Measurements from ENCODE around the gene ARG1.
"Not testable (repeated sequence)": the region's sequence is repeated elsewhere in the genome, so short reads cannot be mapped to it uniquely, and the experiment has no call there.

The ARG1 gene

GRCh38 chr6:131572686-131573415, at the start of gene ARG1:
Gene ARG1 (plus strand): TSS chr6:131573226. CDS start chr6:131573283, 57 bp downstream.
- DNase-seq, result no peak

DNA sequence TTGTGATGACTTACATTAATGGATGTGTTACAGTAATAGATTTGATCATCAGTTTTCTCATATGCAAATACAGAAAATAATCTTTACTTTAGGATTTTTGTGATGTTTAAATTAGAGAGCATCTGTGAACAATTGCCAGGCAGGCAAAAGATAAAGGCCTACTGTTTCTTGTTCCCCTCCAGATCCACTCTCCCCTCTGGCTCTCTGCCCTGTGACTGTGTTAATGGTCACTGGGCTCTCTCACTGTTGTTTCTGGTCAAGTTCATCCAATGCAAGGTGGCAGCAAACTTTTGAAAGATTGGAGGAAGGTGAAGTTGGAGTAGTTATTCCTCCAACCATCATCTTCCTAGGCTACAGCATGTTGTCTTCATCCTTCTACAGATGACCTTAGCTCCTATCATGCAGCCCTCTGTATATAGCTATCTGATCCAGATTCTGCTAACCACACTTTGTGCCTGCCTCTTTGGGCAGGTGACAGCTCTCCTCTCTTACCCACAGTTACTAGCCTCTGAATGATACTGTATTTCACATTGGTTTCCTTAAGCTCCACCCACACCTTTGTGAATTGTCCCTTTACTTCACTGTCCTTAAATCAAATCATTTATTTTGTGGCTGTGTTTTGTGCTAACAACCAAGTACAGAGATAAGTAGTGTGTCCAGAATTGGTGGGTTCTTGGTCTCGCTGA, 48.9 kb upstream of the ARG1 start:
- DNase-seq, result no peak

DNA sequence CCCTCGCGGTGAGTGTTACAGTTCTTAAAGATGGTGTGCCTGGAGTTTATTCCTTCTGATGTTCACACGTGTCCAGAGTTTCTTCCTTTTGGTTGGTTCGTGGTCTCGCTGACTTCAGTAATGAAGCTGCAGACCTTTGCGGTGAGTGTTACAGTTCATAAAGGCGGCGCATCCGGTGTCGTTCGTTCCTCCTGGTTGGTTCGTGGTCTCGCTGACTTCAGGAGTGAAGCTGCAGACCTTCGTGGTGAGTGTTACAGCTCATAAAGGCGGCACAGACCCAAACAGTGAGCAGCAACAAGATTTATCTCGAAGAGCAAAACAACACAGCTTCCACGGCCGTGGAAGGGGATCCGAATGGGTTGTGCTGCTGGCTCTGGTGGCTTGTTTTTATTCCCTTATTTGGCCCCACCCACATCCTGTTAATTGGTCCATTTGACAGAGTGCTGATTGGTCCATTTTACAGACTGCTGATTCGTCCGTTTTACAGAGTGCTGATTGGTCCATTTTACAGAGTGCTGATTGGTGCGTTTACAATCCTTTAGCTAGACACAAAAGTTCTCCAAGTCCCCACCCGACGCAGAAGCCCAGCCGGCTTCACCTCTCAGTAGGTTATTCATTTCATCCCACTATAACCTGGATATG, 48.2 kb upstream of the ARG1 start:
- DNase-seq, result no peak

- not testable (repeated sequence) for DNase-seq
Observed at GRCh38 chr6:131530936-131531335, 42.1 kb upstream of the ARG1 start.

- not testable (repeated sequence) for DNase-seq
Observed at GRCh38 chr6:131531681-131532080, 41.3 kb upstream of the ARG1 start.

- DNase-seq, result no peak
Observed at GRCh38 chr6:131532580-131533039, 40.4 kb upstream of the ARG1 start.

GRCh38 chr6:131538615-131539014, 34.4 kb upstream of the ARG1 start:
- DNase-seq, result not testable (repeated sequence)

DNA sequence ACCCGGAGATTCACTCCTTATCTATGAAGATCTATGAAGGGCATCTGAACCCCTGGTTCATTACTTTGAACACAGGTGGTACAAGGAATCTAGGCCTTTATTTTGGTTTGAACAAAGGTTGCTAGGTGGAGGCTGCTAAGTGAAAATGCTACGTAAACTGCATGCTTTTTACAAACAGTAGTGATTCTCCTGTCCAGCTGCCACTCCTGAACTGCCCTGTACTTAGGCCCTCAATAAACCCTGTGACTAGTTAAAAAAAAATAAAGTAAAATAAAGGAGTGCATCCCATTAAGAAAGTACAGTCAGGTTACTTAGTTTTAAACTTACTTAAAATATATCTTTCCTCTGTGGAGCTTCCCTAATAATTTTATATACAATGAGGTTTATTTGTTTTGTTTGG, 27.7 kb upstream of the ARG1 start:
- no peak for DNase-seq

GRCh38 chr6:131547488-131547887, 25.5 kb upstream of the ARG1 start:
- DNase-seq, result no peak

DNA sequence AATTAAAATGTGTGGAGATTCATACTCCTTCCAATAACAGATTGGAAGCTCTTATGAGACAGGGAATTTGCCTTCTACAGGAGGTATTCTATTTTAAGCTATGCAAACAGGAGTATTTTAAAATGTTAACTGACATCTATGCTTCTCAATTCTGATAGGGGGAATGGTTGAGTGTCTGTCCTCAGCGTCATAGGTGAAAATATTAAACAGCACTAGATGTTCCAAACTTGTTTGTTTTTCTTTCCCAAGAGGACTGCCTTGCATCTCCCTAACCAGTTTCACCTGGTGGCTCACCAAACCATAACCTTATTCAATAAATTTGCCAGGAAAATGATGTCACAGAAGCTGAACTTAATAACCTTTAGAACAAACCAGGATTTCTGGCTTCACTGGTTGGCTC, 24.6 kb upstream of the ARG1 start:
- no peak for DNase-seq

- DNase-seq, result no peak
Observed at GRCh38 chr6:131549811-131550210, 23.2 kb upstream of the ARG1 start.

DNA sequence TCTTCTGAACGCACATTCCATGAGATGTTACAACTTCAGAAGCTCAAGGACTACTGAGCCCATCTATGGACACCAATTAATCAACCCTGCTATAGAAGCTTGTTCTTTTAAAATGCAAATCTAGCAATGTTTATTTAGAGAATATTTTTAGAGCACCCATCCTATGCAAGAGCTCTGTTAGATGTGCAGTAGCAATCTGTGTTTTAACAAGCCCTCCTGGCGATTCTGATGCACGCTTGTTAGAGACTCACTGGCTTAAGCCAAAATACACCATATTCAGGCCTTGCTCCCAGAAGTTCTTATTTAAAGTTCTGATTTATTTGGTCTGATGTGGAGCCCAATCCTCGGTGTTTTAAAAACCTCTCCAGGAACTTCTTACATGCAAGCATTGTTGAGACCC, 21.1 kb upstream of the ARG1 start:
- DNase-seq, result no peak

DNA sequence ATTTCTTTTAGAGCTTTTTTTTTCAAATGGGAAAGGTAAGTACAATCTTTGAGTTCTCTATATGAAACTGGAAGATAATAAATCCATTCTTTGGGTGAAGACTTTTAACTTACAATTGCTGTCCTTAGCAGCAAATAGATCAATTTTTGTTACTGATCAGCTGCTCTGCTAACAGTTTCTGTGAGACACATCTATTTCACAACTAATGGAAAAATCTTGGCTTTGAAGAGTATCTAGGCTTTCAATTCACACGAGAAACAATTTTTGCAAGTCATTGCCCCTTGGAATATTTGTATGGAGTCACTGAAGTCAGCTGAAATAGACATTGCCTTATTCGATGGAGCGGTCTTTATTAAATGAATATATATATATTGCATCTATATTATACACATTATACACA, 20.5 kb upstream of the ARG1 start:
- no peak for DNase-seq

DNA sequence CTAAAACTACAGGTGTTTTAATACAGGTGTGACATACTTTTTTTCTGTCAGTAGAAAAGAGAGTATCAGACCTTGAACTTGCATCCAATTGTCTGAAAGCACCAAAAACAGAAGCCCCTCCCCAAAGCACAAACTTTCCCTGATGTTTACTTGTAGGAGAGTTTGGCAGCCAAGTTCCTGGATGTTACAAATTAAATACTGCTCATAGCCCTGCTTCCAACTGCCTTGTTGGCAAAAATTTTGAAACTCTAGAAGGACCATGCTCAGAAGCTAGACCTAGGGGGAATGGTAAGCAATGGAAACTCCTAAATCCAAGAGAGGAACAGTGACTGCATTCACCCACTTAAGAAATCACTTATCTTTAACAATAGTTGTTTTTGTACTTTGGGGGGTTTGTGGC, 17.0 kb upstream of the ARG1 start:
- no peak for DNase-seq

GRCh38 chr6:131558922-131559321, 14.1 kb upstream of the ARG1 start:
- no peak for DNase-seq

DNA sequence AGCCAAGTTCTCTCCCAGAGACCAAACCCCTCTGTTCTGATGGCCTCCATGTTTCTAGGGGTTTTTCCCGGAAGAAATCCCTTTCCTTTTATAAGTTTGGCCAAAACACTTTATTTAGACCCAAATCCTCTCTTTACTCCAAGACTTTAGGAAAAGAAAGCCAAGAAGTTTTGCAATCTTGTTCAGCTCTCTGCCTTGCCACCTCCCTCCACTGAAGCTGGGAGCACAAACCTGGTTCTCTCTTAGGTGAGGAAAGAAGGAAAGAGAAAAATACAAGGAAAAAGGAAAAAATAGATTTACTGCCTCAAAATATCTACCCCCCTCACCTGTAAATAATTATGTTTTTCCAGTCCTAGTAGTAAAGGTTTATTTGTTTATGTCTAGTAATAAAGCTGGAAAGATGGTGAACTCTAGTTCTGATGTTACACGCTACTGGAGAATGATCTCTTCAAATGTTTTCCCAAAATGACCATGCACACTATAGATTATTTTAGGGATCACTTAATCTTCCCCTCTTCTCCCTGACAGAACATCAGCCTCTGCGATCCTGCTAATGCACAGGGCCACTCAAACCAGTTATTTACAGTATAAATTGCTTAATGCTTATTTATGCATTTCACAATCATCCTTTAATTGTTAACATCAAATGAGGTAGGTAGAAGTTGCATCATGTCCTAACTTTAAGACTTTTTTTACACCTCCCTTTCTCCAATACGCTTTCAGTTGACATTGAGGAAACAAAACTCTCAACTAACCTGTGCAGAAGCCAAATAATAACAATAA, 10.9 kb upstream of the ARG1 start:
- no peak for DNase-seq

- DNase-seq, result no peak
Observed at GRCh38 chr6:131565056-131565455, 8.0 kb upstream of the ARG1 start.

DNA sequence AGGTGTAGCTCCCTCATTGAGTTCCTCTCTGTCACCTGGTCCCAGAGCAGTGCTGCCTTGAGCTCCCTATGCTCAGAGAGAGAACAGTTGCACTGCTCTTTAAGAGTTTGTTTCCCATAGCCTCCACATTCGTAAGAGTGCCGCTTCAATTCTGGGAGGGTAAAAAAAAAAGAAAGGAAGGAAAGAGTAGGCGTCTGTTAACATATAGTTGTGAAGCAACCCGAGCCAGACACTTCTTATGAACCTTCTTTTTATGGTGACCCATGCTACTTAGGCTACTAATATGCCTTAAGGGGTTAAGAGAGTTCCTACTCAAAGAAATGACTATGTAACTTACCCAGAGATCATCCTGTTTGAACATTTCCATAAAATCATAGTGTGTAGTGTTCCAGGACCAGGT, 4.3 kb upstream of the ARG1 start:
- no peak for DNase-seq

- no peak for DNase-seq
Observed at GRCh38 chr6:131574133-131574532, 1.1 kb downstream of the ARG1 start.

DNA sequence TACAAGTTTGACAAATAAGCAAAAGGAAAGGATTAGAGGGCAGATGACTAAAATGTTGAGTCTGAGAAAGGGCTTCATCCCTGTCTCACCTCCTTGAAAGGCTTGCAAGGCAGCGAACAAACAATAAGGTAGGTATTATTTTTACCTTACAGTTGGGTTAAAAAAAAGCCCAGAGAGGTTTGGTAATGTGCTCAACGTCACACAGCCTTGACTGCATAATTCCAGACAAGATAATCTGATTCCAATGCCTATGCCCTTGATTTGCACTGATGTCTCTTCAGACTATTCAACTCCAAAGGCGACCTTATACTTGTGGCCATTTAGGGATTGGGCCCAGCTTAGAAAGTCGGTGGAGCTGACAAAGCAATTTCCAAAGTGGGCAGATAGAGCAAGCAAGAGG, 1.7 kb downstream of the ARG1 start:
- DNase-seq, result no peak

GRCh38 chr6:131575834-131576478, 2.9 kb downstream of the ARG1 start:
- no peak for DNase-seq

GRCh38 chr6:131581523-131581922, 8.5 kb downstream of the ARG1 start:
- no peak for DNase-seq

- no peak for DNase-seq
Observed at GRCh38 chr6:131586543-131586942, 13.5 kb downstream of the ARG1 start.

Data from activated T-cell treated with anti-CD3 and anti-CD28 coated beads for 4 hours (primary cell).